K562 (cell line): ENCODE measurements around the gene HACD1. TPM values are rescaled to one million over a fixed set of nuclear protein-coding genes. Genes with fewer than 3 reads are reported as not detected.
A peak's percentile ranks its signal among the peaks of the same experiment; 100 is the strongest.

ENCODE experiments used
- ATF6 ChIP-seq: sonication (generic); formaldehyde crosslinking; IDR thresholded peaks from 2 replicates; pipeline ENCODE4 v1.4.0; 2020; ENCODE audit warnings: mild to moderate bottlenecking, missing genetic modification reagents
- CSDE1 ChIP-seq, 2 experiments: fragments of 450-650 bp; IDR thresholded peaks; 2 replicates each; pipeline ENCODE4 v1.6.1; 2016; ENCODE audit warnings: mild to moderate bottlenecking in 1 of 2
- EP300 ChIP-seq: IDR thresholded peaks from 2 replicates; pipeline ENCODE4 v1.6.1; 2012; ENCODE audit warnings: low read length, improper control_type of control experiment
- ERF ChIP-seq: fragments of 450-650 bp; formaldehyde crosslinking; IDR thresholded peaks from 2 replicates; pipeline ENCODE4 v1.4.0; 2020; ENCODE audit warnings: mild to moderate bottlenecking, mixed read lengths
- FOXM1 ChIP-seq, 2 experiments: fragments of 450-650 bp in 1 of 2; sonication (generic) in 1 of 2; formaldehyde crosslinking in 1 of 2; IDR thresholded peaks; 2 replicates each; pipeline versions ENCODE4 v1.6.1 to v1.9.0; 2017 to 2022; ENCODE audit warnings: low read depth in 2 of 2, mild to moderate bottlenecking in 2 of 2, missing genetic modification reagents in 1 of 2, moderate library complexity in 1 of 2
- FOXO4 ChIP-seq: fragments of 450-650 bp; formaldehyde crosslinking; IDR thresholded peaks from 2 replicates; pipeline ENCODE4 v1.4.0; 2020; ENCODE audit warnings: mild to moderate bottlenecking, moderate library complexity
- FOXP1 ChIP-seq: sonication (generic); formaldehyde crosslinking; IDR thresholded peaks from 2 replicates; pipeline ENCODE4 v1.8.0; 2022; ENCODE audit warnings: mild to moderate bottlenecking, missing genetic modification reagents
- HOXB6 ChIP-seq: fragments of 250-450 bp; sonication (Bioruptor Pico); IDR thresholded peaks from 2 replicates; pipeline ENCODE4 v1.5.1; 2022; ENCODE audit warnings: mild to moderate bottlenecking, borderline replicate concordance
- LARP7 ChIP-seq: fragments of 450-650 bp; IDR thresholded peaks from 2 replicates; pipeline ENCODE4 v1.6.1; 2016
- MTF1 ChIP-seq: fragments of 250-450 bp; sonication (Bioruptor Pico); IDR thresholded peaks from 2 replicates; pipeline ENCODE4 v1.9.0; 2021; ENCODE audit warnings: moderate library complexity, mild to moderate bottlenecking, inconsistent platforms, borderline replicate concordance
- NCOR1 ChIP-seq: fragments of 450-650 bp; IDR thresholded peaks from 2 replicates; pipeline ENCODE4 v1.6.1; 2016; ENCODE audit warnings: mild to moderate bottlenecking, moderate library complexity
- NRF1 ChIP-seq, 2 experiments: fragments of 450-650 bp; IDR thresholded peaks in 1 of 2; conservative IDR thresholded peaks in 1 of 2; 2 replicates each; pipeline ENCODE4 v1.6.1; 2014; ENCODE audit warnings: mild to moderate bottlenecking in 2 of 2
- POLR2AphosphoS2 ChIP-seq: IDR thresholded peaks from 2 replicates; pipeline ENCODE4 v1.6.1; 2012; ENCODE audit warnings: low read length, improper control_type of control experiment
- RBBP5 ChIP-seq: fragments of 200-600 bp; sonication (generic); IDR thresholded peaks from 2 replicates; pipeline ENCODE4 v1.6.1; 2012; ENCODE audit warnings: borderline replicate concordance, mild to moderate bottlenecking, low read length, control low read depth, inconsistent platforms; ENCODE audit not compliant: insufficient read depth, poor library complexity, severe bottlenecking
- RNF219 ChIP-seq: fragments of 250-450 bp; sonication (Bioruptor Pico); IDR thresholded peaks from 2 replicates; pipeline ENCODE4 v1.5.0; 2022; ENCODE audit warnings: mild to moderate bottlenecking
- SNIP1 ChIP-seq: fragments of 450-650 bp; IDR thresholded peaks from 2 replicates; pipeline ENCODE4 v1.7.1; 2017; ENCODE audit warnings: low read depth, mild to moderate bottlenecking
- SP1 ChIP-seq: sonication (generic); formaldehyde crosslinking; IDR thresholded peaks from 2 replicates; pipeline ENCODE4 v1.8.1; 2022; ENCODE audit warnings: mild to moderate bottlenecking, missing genetic modification reagents
- TFE3 ChIP-seq: fragments of 450-650 bp; formaldehyde crosslinking; IDR thresholded peaks from 2 replicates; pipeline ENCODE4 v1.4.0; 2020; ENCODE audit warnings: mild to moderate bottlenecking, mixed read lengths
- ZNF785 ChIP-seq: fragments of 250-450 bp; sonication (Bioruptor Pico); IDR thresholded peaks from 2 replicates; pipeline ENCODE4 v1.4.0; 2020; ENCODE audit warnings: mild to moderate bottlenecking
- polyA plus RNA-seq, 8 experiments: library from polyadenylated mRNA; depleted of rRNA in 4 of 8; stranded (reverse) in 5 of 8; unstranded in 3 of 8; fragments of >200 nt; fragmentation: Nextera tagmentation in 2 of 8; fragmentation: Illumina TruSeq in 1 of 8; extraction: Ambion mirVana in 2 of 8; extraction: Trizol in 1 of 8; gene quantifications; 2 replicates each; pipeline versions ENCODE4 v1.2.1 to v1.2.3, GENCODE V29; 2011 to 2014; ENCODE audit warnings: inconsistent platforms in 1 of 8, missing spikeins in 1 of 8
- total RNA-seq, 7 experiments: library from RNA; depleted of rRNA in 6 of 7; stranded (reverse); fragments of >200 nt in 6 of 7; fragmentation: Illumina TruSeq in 2 of 7; extraction: Trizol in 2 of 7; gene quantifications; 2 replicates each; pipeline versions ENCODE4 v1.2.1 to v1.2.3, GENCODE V29; 2011 to 2021; ENCODE audit warnings: low replicate concordance in 1 of 7

The HACD1 gene
- total and polyA plus RNA-seq, 9 of the 15 experiments (the other 6 are each of a cell fraction or from before 2014, with no cell fraction given): 0.99 to 4.5 (median 2.4) TPM

- TF ChIP-seq FOXM1 (IDR thresholded peaks at IDR 0.05; ENCODE audit: low read depth) (peak; percentile 51; the same call in 1 of the 2 replicates), FOXM1 (CRISPR knock-in tag; IDR thresholded peaks at IDR 0.05; ENCODE audit: low read depth) (no peak), RNF219 (CRISPR knock-in tag) (0 out of 2 replicates have a peak, but pooled peaks have one; percentile 64), RBBP5 (peak; percentile 96), HOXB6 (CRISPR knock-in tag) (0 out of 2 replicates have a peak, but pooled peaks have one; percentile 14), MTF1 (CRISPR knock-in tag) (no peak), SNIP1 (no peak), CSDE1 (IDR thresholded peaks at IDR 0.05) (peak in 1 of 2 experiments; percentile 10; a peak in 1 of 4 replicates), ERF (0 out of 2 replicates have a peak, but pooled peaks have one; percentile 13), ZNF785 (CRISPR knock-in tag) (no peak), ATF6 (CRISPR knock-in tag) (0 out of 2 replicates have a peak, but pooled peaks have one; percentile 80), SP1 (CRISPR knock-in tag) (peak; percentile 71), FOXP1 (CRISPR knock-in tag) (peak; percentile 43; the same call in 1 of the 2 replicates), TFE3 (CRISPR knock-in tag) (no peak), NCOR1 (no peak), NRF1 (conservative IDR thresholded peaks at IDR 0.05 in 1 of 2, IDR thresholded peaks at IDR 0.05 in 1 of 2) (peak; percentile 38 to 45; a peak in 3 of 4 replicates), FOXO4 (CRISPR knock-in tag) (no peak), EP300 (no peak), POLR2AphosphoS2 (peak; percentile 45; the same call in 1 of the 2 replicates), LARP7 (no peak)
These were observed 26.7 kb upstream of the HACD1 start, which contains the start of gene STAM (continued) for GRCh38 chr10:17643755-17644484.
